ENCODE measurements around the gene ARRDC2. TPM values are rescaled to one million over a fixed set of nuclear protein-coding genes. Genes with fewer than 3 reads are reported as not detected.
A peak's percentile ranks its signal among the peaks of the same experiment; 100 is the strongest.

Gene ARRDC2
- total RNA-seq, 2 experiments from 2014 or later: 35.3 to 45.2 TPM

GRCh38 chr19:18041054-18041453 lies 33.1 kb downstream of the ARRDC2 start:
- peaks cover 28% of the 10 kb centered on the region for H3K4me1 Mint-ChIP-seq
- H3K27ac Mint-ChIP-seq: no peak overlapping the region
- H3K4me3 Mint-ChIP-seq: no peak overlapping the region
- CTCF ChIA-PET: no interaction called here
- H3K36me3 Mint-ChIP-seq: peaks cover 2% of the 10 kb centered on the region
- H3K9me3 Mint-ChIP-seq (ENCODE audit: low read depth): peaks cover 6% of the 10 kb centered on the region
- ATAC-seq: no peak
- H3K27me3 Mint-ChIP-seq: peaks cover 22% of the 10 kb centered on the region
- no peak for DNase-seq

GRCh38 chr19:18043676-18044075 lies 35.7 kb downstream of the ARRDC2 start:
- CTCF ChIA-PET: no interaction called here
- DNase-seq: no peak
- Mint-ChIP-seq H3K27ac (no peak overlapping the region), H3K9me3 (ENCODE audit: low read depth) (peaks cover 6% of the 10 kb centered on the region), H3K4me1 (peaks cover 31% of the 10 kb centered on the region), H3K4me3 (peak overlapping the region; percentile 0), H3K36me3 (peaks cover 2% of the 10 kb centered on the region), H3K27me3 (peaks cover 26% of the 10 kb centered on the region)
- ATAC-seq: no peak

- peak; percentile 98 for DNase-seq
- peaks cover 26% of the 10 kb centered on the region for H3K27me3 Mint-ChIP-seq
- H3K27ac Mint-ChIP-seq: peak overlapping the region; percentile 85
- H3K4me3 Mint-ChIP-seq: peak overlapping the region; percentile 42
- CTCF ChIA-PET: interaction anchor here (0.7 to 2.1 kb wide), 17 partner anchors 11 to 150 kb away, joined by 3 to 12 read pairs (median 5); partner anchors contain the start of genes ARRDC2 and IL12RB1
- ATAC-seq: peak; percentile 99
- peaks cover 6% of the 10 kb centered on the region for H3K9me3 Mint-ChIP-seq (ENCODE audit: low read depth)
- H3K4me1 Mint-ChIP-seq: peaks cover 31% of the 10 kb centered on the region
- peaks cover 2% of the 10 kb centered on the region for H3K36me3 Mint-ChIP-seq
Observed at GRCh38 chr19:18044825-18045304, 36.9 kb downstream of the ARRDC2 start.

GRCh38 chr19:18045307-18046050 lies 37.5 kb downstream of the ARRDC2 start:
- peaks cover 36% of the 10 kb centered on the region for H3K4me1 Mint-ChIP-seq
- peak overlapping the region; percentile 42 for H3K4me3 Mint-ChIP-seq
- DNase-seq (no peak), ATAC-seq (peak; percentile 4)
- CTCF ChIA-PET: interaction anchor here (0.7 to 2.1 kb wide), 17 partner anchors 11 to 149 kb away, joined by 3 to 12 read pairs (median 5); partner anchors contain the start of genes ARRDC2 and IL12RB1
- H3K36me3 Mint-ChIP-seq: peaks cover 2% of the 10 kb centered on the region
- peaks cover 6% of the 10 kb centered on the region for H3K9me3 Mint-ChIP-seq (ENCODE audit: low read depth)
- peak overlapping the region; percentile 85 for H3K27ac Mint-ChIP-seq
- peaks cover 29% of the 10 kb centered on the region for H3K27me3 Mint-ChIP-seq

- Mint-ChIP-seq H3K4me1 (peaks cover 40% of the 10 kb centered on the region), H3K4me3 (no peak overlapping the region), H3K9me3 (ENCODE audit: low read depth) (peaks cover 3% of the 10 kb centered on the region), H3K27ac (no peak overlapping the region), H3K36me3 (no peaks in the 10 kb centered on the region), H3K27me3 (peaks cover 23% of the 10 kb centered on the region)
- DNase-seq: no peak
- no peak for ATAC-seq
- CTCF ChIA-PET: interaction anchor here (1.1 to 2.1 kb wide), 2 partner anchors 28 to 39 kb away, joined by 3 to 12 read pairs; partner anchors contain the start of gene ARRDC2
Observed at GRCh38 chr19:18046059-18046718, 38.2 kb downstream of the ARRDC2 start.

- ATAC-seq (no peak), DNase-seq (no peak)
- Mint-ChIP-seq H3K27ac (no peak overlapping the region), H3K27me3 (peaks cover 14% of the 10 kb centered on the region), H3K36me3 (no peaks in the 10 kb centered on the region), H3K4me3 (no peak overlapping the region), H3K9me3 (ENCODE audit: low read depth) (no peaks in the 10 kb centered on the region), H3K4me1 (peaks cover 29% of the 10 kb centered on the region)
- CTCF ChIA-PET: interaction anchor here (0.9 kb wide), 1 partner anchor 41 kb away, joined by 3 read pairs; the partner anchor contains the start of gene ARRDC2
Observed at GRCh38 chr19:18049385-18049784, 41.4 kb downstream of the ARRDC2 start.

GRCh38 chr19:18051887-18052286 lies 43.9 kb downstream of the ARRDC2 start:
- ATAC-seq (no peak), DNase-seq (no peak)
- CTCF ChIA-PET: interaction anchor here (0.7 to 1.0 kb wide), 2 partner anchors 36 to 113 kb away, joined by 3 read pairs; no protein-coding TSS in a partner anchor
- Mint-ChIP-seq H3K36me3 (no peaks in the 10 kb centered on the region), H3K4me1 (peaks cover 9% of the 10 kb centered on the region), H3K4me3 (no peak overlapping the region), H3K9me3 (ENCODE audit: low read depth) (no peaks in the 10 kb centered on the region), H3K27me3 (peaks cover 7% of the 10 kb centered on the region), H3K27ac (no peak overlapping the region)

GRCh38 chr19:18053576-18054219 lies 45.7 kb downstream of the ARRDC2 start:
- peaks cover 17% of the 10 kb centered on the region for H3K4me1 Mint-ChIP-seq
- no peaks in the 10 kb centered on the region for H3K9me3 Mint-ChIP-seq (ENCODE audit: low read depth)
- CTCF ChIA-PET: interaction anchor here (0.7 to 1.8 kb wide), 3 partner anchors 46 to 116 kb away, joined by 3 to 7 read pairs (median 5); partner anchors contain the start of gene ARRDC2
- no peaks in the 10 kb centered on the region for H3K36me3 Mint-ChIP-seq
- no peak overlapping the region for H3K27ac Mint-ChIP-seq
- no peak overlapping the region for H3K4me3 Mint-ChIP-seq
- ATAC-seq: no peak
- DNase-seq: no peak
- peaks cover 7% of the 10 kb centered on the region for H3K27me3 Mint-ChIP-seq

GRCh38 chr19:18055967-18056366 lies 48.0 kb downstream of the ARRDC2 start:
- H3K27ac Mint-ChIP-seq: no peak overlapping the region
- H3K4me1 Mint-ChIP-seq: peaks cover 9% of the 10 kb centered on the region

GRCh38 chr19:18057557-18057956 lies 49.6 kb downstream of the ARRDC2 start:
- Mint-ChIP-seq H3K27me3 (peaks cover 2% of the 10 kb centered on the region), H3K4me3 (no peak overlapping the region), H3K36me3 (peaks cover 11% of the 10 kb centered on the region), H3K9me3 (ENCODE audit: low read depth) (no peaks in the 10 kb centered on the region), H3K27ac (peak overlapping the region; percentile 63), H3K4me1 (peaks cover 8% of the 10 kb centered on the region)
- DNase-seq (no peak), ATAC-seq (no peak)
- CTCF ChIA-PET: interaction anchor here (0.8 to 9.7 kb wide), 10 partner anchors 10 to 119 kb away, joined by 3 to 118 read pairs (median 7); partner anchors contain the start of gene ARRDC2

More at GRCh38 chr19:18055967-18056366, 48.0 kb downstream of the ARRDC2 start:
- H3K36me3 Mint-ChIP-seq: peaks cover 7% of the 10 kb centered on the region
- CTCF ChIA-PET: interaction anchor here (0.7 to 9.7 kb wide), 8 partner anchors 11 to 104 kb away, joined by 3 to 118 read pairs (median 4); partner anchors contain the start of gene ARRDC2
- H3K4me3 Mint-ChIP-seq: no peak overlapping the region
- ATAC-seq (no peak), DNase-seq (no peak)
- H3K27me3 Mint-ChIP-seq: peaks cover 2% of the 10 kb centered on the region
- no peaks in the 10 kb centered on the region for H3K9me3 Mint-ChIP-seq (ENCODE audit: low read depth)

GRCh38 chr19:18058208-18059009 lies 50.4 kb downstream of the ARRDC2 start:
- Mint-ChIP-seq H3K9me3 (ENCODE audit: low read depth) (no peaks in the 10 kb centered on the region), H3K36me3 (peaks cover 13% of the 10 kb centered on the region), H3K4me1 (peaks cover 8% of the 10 kb centered on the region), H3K27me3 (no peaks in the 10 kb centered on the region), H3K4me3 (peak overlapping the region; percentile 18), H3K27ac (peak overlapping the region; percentile 63)
- peak; percentile 93 for ATAC-seq
- peak; percentile 85 for DNase-seq
- CTCF ChIA-PET: interaction anchor here (0.8 to 9.7 kb wide), 20 partner anchors 7 to 120 kb away, joined by 3 to 118 read pairs (median 6); partner anchors contain the start of gene ARRDC2

- Mint-ChIP-seq H3K9me3 (ENCODE audit: low read depth) (no peaks in the 10 kb centered on the region), H3K27me3 (no peaks in the 10 kb centered on the region), H3K4me3 (no peak overlapping the region), H3K36me3 (peaks cover 15% of the 10 kb centered on the region), H3K4me1 (peaks cover 8% of the 10 kb centered on the region), H3K27ac (no peak overlapping the region)
- CTCF ChIA-PET: interaction anchor here (0.8 to 9.7 kb wide), 13 partner anchors 8 to 121 kb away, joined by 3 to 118 read pairs (median 6); partner anchors contain the start of gene ARRDC2
- ATAC-seq (no peak), DNase-seq (no peak)
Observed at GRCh38 chr19:18059297-18059696, 51.3 kb downstream of the ARRDC2 start.

All from activated CD8-positive, alpha-beta memory T cell treated with anti-CD3 and anti-CD28 coated beads, Interleukin-2, amount 10 ng/mL, durations not matched to agents 7 days and 5 days (primary cell).